OCI-LY3 (cell line): ENCODE measurements around the gene CPEB3.

Experiments
- H2AFZ ChIP-seq: fragments of 200-600, 300-600 bp; shearing (Covaris generic); 2 replicates; pipeline ENCODE4 v1.6.0; 2014; ENCODE audit warnings: antibody characterized with exemption, low read depth, low read length
- H3K27ac ChIP-seq: fragments of 200-600, 300-600 bp; sonication (generic); 2 replicates; pipeline ENCODE4 v1.5.1; 2014; ENCODE audit warnings: mild to moderate bottlenecking, low read length, moderate library complexity, mixed read lengths
- H3K27me3 ChIP-seq: fragments of 200-600, 300-600 bp; sonication (generic); 2 replicates; pipeline ENCODE4 v1.6.1; 2014; ENCODE audit warnings: low read depth, low read length, mixed read lengths
- H3K36me3 ChIP-seq: fragments of 200-600, 300-600 bp; sonication (generic); replicated peaks from 2 replicates; pipeline ENCODE3; 2014; ENCODE audit warnings: low read depth, low read length, mixed read lengths
- H3K4me1 ChIP-seq: fragments of 300-600, 200-600 bp; sonication (generic); 2 replicates; pipeline ENCODE4 v1.6.1; 2014; ENCODE audit warnings: low read length, mixed read lengths
- H3K4me2 ChIP-seq: fragments of 200-600, 300-600 bp; sonication (generic); 2 replicates; pipeline ENCODE4 v1.6.1; 2014; ENCODE audit warnings: low read length, mixed read lengths
- H3K4me3 ChIP-seq: fragments of 300-600, 200-600 bp; sonication (generic); 2 replicates; pipeline ENCODE4 v1.5.1; 2014; ENCODE audit warnings: antibody characterized with exemption, mild to moderate bottlenecking, low read length, moderate library complexity
- H3K79me2 ChIP-seq: fragments of 300-600, 200-600 bp; shearing (Covaris generic); 2 replicates; pipeline ENCODE4 v1.6.1; 2014; ENCODE audit warnings: mild to moderate bottlenecking, low read length, mixed read lengths
- H3K9ac ChIP-seq: fragments of 300-600, 200-600 bp; shearing (Covaris generic); 2 replicates; pipeline ENCODE4 v1.6.0; 2014; ENCODE audit warnings: mild to moderate bottlenecking, low read length, moderate library complexity
- H3K9me3 ChIP-seq: fragments of 200-600, 300-600 bp; shearing (Covaris generic); 2 replicates; pipeline ENCODE4 v1.6.1; 2014; ENCODE audit warnings: low read length, mixed read lengths; ENCODE audit not compliant: insufficient read depth
- H4K20me1 ChIP-seq: fragments of 200-600, 300-600 bp; sonication (generic); 2 replicates; pipeline ENCODE4 v1.6.1; 2016; ENCODE audit warnings: low read length, mixed read lengths; ENCODE audit not compliant: insufficient read depth
- EZH2phosphoT487 ChIP-seq: fragments of 200-600 bp; shearing (Covaris generic); IDR thresholded peaks from 2 replicates; pipeline ENCODE4 v1.6.1; 2018; ENCODE audit warnings: antibody characterized with exemption, mixed run types, low read depth
- TF ChIP-seq, protein P1 (sequence below): fragments of 200-600, 300-600 bp; sonication (generic); IDR thresholded peaks from 2 replicates; pipeline ENCODE4 v1.5.1; 2014; ENCODE audit warnings: antibody characterized with exemption, low read length, low read depth

Gene CPEB3

DNA sequence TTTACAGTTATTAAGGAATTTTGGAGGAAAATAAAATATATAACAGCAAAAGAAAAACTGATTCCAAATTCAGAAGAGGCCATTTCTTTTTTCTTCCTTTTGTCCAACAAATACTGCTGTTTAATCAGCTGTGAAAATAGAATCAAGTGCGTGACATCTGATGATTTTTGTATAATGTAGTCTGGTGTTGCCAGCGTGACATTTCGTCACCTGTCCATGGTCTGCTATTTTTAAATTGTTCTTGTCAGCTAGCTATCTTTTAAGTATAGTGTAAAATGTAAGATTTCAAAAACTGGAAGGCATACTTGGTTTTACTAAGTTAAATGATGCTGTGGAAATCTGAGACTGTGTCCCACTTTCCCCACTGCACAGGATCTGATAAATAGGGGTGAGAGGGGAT is 105.9 kb downstream of the CPEB3 start:
- Histone ChIP-seq H3K4me3 (no peak overlapping the region), H3K79me2 (no peaks in the 10 kb centered on the region), H2AFZ (no peak overlapping the region), H3K4me1 (peaks cover 14% of the 10 kb centered on the region), H4K20me1 (no peaks in the 10 kb centered on the region), H3K9me3 (no peaks in the 10 kb centered on the region), H3K27me3 (no peaks in the 10 kb centered on the region), H3K36me3 (no peaks in the 10 kb centered on the region), H3K9ac (no peak overlapping the region), H3K4me2 (no peak overlapping the region), H3K27ac (no peak overlapping the region)
- TF ChIP-seq, protein P1, sequence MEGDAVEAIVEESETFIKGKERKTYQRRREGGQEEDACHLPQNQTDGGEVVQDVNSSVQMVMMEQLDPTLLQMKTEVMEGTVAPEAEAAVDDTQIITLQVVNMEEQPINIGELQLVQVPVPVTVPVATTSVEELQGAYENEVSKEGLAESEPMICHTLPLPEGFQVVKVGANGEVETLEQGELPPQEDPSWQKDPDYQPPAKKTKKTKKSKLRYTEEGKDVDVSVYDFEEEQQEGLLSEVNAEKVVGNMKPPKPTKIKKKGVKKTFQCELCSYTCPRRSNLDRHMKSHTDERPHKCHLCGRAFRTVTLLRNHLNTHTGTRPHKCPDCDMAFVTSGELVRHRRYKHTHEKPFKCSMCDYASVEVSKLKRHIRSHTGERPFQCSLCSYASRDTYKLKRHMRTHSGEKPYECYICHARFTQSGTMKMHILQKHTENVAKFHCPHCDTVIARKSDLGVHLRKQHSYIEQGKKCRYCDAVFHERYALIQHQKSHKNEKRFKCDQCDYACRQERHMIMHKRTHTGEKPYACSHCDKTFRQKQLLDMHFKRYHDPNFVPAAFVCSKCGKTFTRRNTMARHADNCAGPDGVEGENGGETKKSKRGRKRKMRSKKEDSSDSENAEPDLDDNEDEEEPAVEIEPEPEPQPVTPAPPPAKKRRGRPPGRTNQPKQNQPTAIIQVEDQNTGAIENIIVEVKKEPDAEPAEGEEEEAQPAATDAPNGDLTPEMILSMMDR = no peak
- TF ChIP-seq EZH2phosphoT487 = no peak

GRCh38 chr10:92183199-92183598 is 107.7 kb downstream of the CPEB3 start:
- Histone ChIP-seq H3K4me1 (peaks cover 14% of the 10 kb centered on the region), H3K9ac (no peak overlapping the region), H3K4me3 (no peak overlapping the region), H3K27me3 (no peaks in the 10 kb centered on the region), H3K4me2 (no peak overlapping the region), H3K9me3 (no peaks in the 10 kb centered on the region), H3K36me3 (no peaks in the 10 kb centered on the region), H3K27ac (no peak overlapping the region), H2AFZ (no peak overlapping the region), H4K20me1 (no peaks in the 10 kb centered on the region), H3K79me2 (no peaks in the 10 kb centered on the region)
- TF ChIP-seq EZH2phosphoT487 = no peak

DNA sequence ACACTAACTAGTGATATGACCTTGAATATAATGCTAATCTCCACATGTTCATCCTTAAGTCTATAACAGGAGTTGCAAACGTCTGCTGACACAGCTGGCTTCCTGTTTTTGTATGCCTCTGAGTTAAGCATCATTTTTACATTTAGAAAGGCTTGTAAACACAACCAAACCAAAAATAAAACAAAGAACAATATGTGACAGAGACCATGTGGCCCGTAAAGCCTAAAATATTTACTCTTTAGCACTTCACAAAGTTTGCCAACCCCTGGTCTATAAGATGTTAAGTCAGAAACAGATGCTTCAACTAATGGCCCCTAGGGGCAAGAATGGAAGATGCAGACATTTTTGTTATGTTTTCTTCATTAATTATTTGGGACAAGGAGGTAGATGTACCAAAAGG is 109.3 kb downstream of the CPEB3 start:
- no peak overlapping the region for H2AFZ ChIP-seq
- no peak overlapping the region for H3K4me3 ChIP-seq

GRCh38 chr10:92180399-92180798 is 110.5 kb downstream of the CPEB3 start:
- Histone ChIP-seq H3K9me3 (no peaks in the 10 kb centered on the region), H2AFZ (no peak overlapping the region), H3K4me2 (no peak overlapping the region), H3K79me2 (no peaks in the 10 kb centered on the region), H3K36me3 (no peaks in the 10 kb centered on the region), H4K20me1 (no peaks in the 10 kb centered on the region), H3K4me1 (no peaks in the 10 kb centered on the region), H3K27ac (no peak overlapping the region), H3K9ac (no peak overlapping the region), H3K4me3 (no peak overlapping the region), H3K27me3 (no peaks in the 10 kb centered on the region)
- TF ChIP-seq EZH2phosphoT487 = no peak
- TF ChIP-seq, protein P1 = no peak

More for the DNA sequence above, 109.3 kb downstream of the CPEB3 start:
- Histone ChIP-seq H3K27ac (no peak overlapping the region), H3K27me3 (no peaks in the 10 kb centered on the region), H3K79me2 (no peaks in the 10 kb centered on the region), H4K20me1 (no peaks in the 10 kb centered on the region), H3K4me2 (no peak overlapping the region), H3K9ac (no peak overlapping the region), H3K9me3 (no peaks in the 10 kb centered on the region), H3K4me1 (peaks cover under 1% of the 10 kb centered on the region; the same call in 1 of the 2 replicates), H3K36me3 (no peaks in the 10 kb centered on the region)
- TF ChIP-seq, protein P1 = no peak
- TF ChIP-seq EZH2phosphoT487 = no peak

- Histone ChIP-seq H3K9ac (no peak overlapping the region), H3K79me2 (no peaks in the 10 kb centered on the region), H3K4me1 (no peaks in the 10 kb centered on the region), H3K4me2 (no peak overlapping the region), H3K27ac (no peak overlapping the region), H3K36me3 (no peaks in the 10 kb centered on the region), H2AFZ (no peak overlapping the region), H3K27me3 (no peaks in the 10 kb centered on the region), H3K9me3 (no peaks in the 10 kb centered on the region), H3K4me3 (no peak overlapping the region), H4K20me1 (no peaks in the 10 kb centered on the region)
- TF ChIP-seq EZH2phosphoT487 = no peak
- TF ChIP-seq, protein P1 = no peak
Observed at GRCh38 chr10:92177546-92177945, 113.3 kb downstream of the CPEB3 start.
